ENCODE data around the gene GPR132.
A peak's percentile ranks its signal among the peaks of the same experiment; 100 is the strongest.
"Not testable (repeated sequence)": the region's sequence is repeated elsewhere in the genome, so short reads cannot be mapped to it uniquely, and the experiment has no call there.

GPR132 gene

GRCh38 chr14:105041841-105042765, 23.1 kb downstream of the GPR132 start:
- DNase-seq (ENCODE audit: low read depth in 2 of 2), result no peak

GRCh38 chr14:105039458-105040205, 25.6 kb downstream of the GPR132 start:
- DNase-seq (ENCODE audit: low read depth in 2 of 2), result no peak

GRCh38 chr14:105035616-105036015, 29.6 kb downstream of the GPR132 start:
- DNase-seq (ENCODE audit: low read depth in 2 of 2), result not testable (repeated sequence)

DNA sequence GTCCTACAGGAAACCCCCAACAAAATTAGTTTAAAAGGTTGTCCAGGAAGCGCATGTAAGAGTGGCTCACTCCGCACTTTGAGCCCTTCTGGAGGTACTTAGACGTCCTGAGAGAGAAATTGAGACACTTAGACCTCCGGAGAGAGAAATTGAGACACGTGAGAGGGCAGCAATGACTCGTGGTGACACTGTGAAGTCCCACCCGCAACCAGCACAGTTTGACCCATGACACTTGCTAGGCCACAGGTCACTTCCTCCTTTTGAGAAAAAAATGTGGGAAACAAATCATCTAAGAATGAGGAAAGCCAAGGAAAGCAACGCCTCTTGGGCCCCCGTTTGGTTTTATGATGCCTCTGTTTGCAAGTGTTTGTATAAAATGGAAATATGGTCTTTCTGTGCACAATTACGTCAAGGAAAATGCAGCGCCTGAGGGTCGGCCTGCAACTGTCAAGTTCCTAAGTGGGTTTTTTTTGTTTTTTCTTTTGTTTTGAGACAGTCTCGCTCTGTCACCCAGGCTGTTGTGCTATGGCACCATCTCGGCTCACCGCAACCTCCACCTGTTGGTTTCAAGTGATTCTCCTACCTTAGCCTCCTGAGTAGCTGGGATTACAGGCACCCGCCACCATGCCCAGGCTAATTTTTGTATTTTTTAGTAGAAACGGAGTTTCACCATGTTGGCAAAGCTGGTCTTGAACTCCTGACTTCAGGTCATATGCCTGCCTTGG, 30.8 kb downstream of the GPR132 start:
- DNase-seq (ENCODE audit: low read depth in 2 of 2), result no peak

- DNase-seq (ENCODE audit: low read depth in 2 of 2), result not testable (repeated sequence)
Observed at GRCh38 chr14:105033412-105033900, 31.8 kb downstream of the GPR132 start.

GRCh38 chr14:105032451-105032901, 32.8 kb downstream of the GPR132 start:
- DNase-seq (ENCODE audit: low read depth in 2 of 2), result not testable (repeated sequence)

GRCh38 chr14:105030836-105031396, 34.3 kb downstream of the GPR132 start:
- DNase-seq (ENCODE audit: low read depth in 2 of 2), result no peak

GRCh38 chr14:105030194-105030593, 35.0 kb downstream of the GPR132 start:
- no peak for DNase-seq (ENCODE audit: low read depth in 2 of 2)

- no peak for DNase-seq (ENCODE audit: low read depth in 2 of 2)
Observed at GRCh38 chr14:105029402-105029801, 35.8 kb downstream of the GPR132 start.

DNA sequence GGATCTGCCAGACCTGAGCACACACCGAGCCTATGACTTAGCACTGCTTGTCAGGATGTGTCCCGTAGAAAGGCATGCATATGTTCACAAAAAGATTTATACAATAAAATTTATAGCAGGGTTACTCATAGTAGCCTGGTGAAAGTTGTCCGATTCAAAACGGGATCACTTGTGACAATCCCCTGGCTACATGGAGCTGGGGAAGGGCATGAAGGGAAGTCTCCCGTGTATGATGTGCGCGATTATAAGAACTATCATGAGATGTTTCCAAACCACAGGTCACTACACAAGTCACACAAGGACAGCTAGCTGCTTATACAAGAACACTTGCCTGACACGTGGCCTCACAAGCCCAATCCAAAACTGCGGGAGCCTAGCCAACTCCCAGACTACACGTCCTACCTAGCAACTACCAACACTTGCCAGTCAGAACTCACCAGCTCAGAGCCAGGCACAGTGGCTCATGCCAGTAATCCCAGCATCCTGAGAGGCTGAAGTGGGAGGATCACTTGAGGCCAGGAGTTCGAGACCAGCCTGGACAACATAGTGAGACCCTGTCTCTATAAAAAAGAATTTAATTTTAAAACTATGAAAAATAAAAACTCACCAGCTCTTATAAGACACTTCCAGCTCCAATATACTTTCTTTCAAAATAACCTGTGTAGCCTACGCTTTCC, 36.8 kb downstream of the GPR132 start:
- DNase-seq (ENCODE audit: low read depth in 2 of 2), result no peak

DNA sequence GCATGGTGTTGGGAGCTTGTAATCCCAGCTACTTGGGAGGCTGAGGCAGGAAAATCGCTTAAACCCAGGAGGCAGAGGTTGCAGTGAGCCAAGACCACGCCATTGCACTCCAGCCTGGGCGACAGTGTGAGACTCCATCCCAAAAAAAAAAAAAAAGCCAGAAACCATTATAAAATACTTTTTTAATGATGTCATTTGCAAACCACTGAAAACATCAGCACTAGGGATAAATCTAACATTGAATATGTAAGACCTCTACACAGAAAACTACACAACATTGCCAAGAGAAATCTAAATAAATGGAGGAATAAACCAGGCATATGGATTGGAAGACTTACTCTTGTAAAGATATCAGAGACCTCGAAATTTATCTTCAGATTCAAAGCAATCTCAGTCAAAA, 37.5 kb downstream of the GPR132 start:
- not testable (repeated sequence) for DNase-seq (ENCODE audit: low read depth in 2 of 2)

GRCh38 chr14:105026802-105027563, 38.2 kb downstream of the GPR132 start:
- DNase-seq (ENCODE audit: low read depth in 2 of 2), result no peak

- DNase-seq (ENCODE audit: low read depth in 2 of 2), result no peak
Observed at GRCh38 chr14:105026033-105026785, 39.0 kb downstream of the GPR132 start.

GRCh38 chr14:105025429-105025828, 39.8 kb downstream of the GPR132 start:
- no peak for DNase-seq (ENCODE audit: low read depth in 2 of 2)

DNA sequence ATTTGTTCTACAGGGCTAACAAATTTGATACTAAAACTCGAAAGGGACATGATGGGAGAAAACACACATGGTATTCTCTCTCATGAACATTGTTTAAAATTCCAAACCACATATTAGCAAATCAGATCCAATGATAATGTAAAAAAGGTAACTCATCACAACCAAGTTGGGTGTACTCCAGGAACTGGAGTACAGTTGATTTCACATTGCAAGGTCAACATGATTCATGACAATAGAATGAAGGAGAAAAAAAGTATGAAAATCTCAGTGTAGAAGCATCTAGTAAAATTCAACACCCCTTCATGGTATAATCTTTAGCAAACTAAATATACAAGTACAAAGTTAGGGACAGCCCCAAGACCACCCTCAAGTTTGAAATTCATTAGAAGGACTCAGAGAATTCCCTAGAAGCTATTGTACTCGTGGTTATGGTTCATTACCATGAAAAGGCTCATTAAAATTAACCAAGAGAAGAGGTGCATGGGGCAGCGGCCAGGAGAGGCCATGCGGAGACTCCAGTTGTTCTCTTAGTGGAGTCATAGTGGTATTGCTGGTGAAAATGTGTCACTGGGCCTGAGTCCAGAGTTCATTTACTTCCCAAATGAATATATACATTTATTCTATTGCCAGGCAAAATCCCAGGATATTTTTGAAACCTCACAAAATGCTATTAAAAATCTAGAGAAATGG, 41.3 kb downstream of the GPR132 start:
- DNase-seq (ENCODE audit: low read depth in 2 of 2), result no peak

GRCh38 chr14:105023144-105023543, 42.1 kb downstream of the GPR132 start:
- DNase-seq (ENCODE audit: low read depth in 2 of 2), result no peak

DNA sequence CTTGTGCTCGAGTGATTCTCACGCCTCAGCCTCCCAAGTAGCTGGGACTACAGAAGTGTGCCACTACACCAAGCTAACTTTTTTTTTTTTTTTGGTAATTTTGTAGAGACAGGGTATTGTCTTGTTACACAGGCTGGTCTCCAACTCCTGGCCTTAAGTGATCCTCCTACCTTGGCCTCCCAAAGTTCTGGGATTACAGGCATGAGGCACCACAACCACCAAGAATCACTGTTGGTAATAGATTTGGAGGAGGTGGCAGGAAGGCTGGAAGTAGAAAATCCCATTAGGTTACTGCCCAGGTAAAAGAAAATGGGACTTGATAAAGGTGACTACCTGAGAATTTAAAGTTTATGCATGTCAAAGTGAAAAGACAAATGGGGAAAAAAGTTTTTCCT, 43.0 kb downstream of the GPR132 start:
- no peak for DNase-seq (ENCODE audit: low read depth in 2 of 2)

- peak in 1 of 2 donors; percentile 19 for DNase-seq (ENCODE audit: low read depth in 2 of 2)
Observed at GRCh38 chr14:105021656-105022275, 43.5 kb downstream of the GPR132 start.

Measured in stimulated activated CD4-positive, alpha-beta T cell treated with anti-CD3 and anti-CD28 coated beads, Interleukin-1b, Interleukin-23, amount 100 ng/mL, for 1 hour (primary cell).